Chondrocyte (in vitro differentiated cells): ENCODE data around the gene HPSE2. TPM values are rescaled to one million over a fixed set of nuclear protein-coding genes. Genes with fewer than 3 reads are reported as not detected.

Source experiments
- DNase-seq: peaks from one replicate; pipeline ENCODE4 v3.0.0; 2021; ENCODE audit warnings: mixed read lengths, low spot score
- H3K27ac Mint-ChIP-seq: one replicate; pipeline ENCODE4 v1.8.0; 2021; ENCODE audit warnings: mild to moderate bottlenecking, moderate library complexity, mixed read lengths; ENCODE audit not compliant: unreplicated experiment
- H3K27me3 Mint-ChIP-seq: 2 replicates; pipeline ENCODE4 v1.8.0; 2021; ENCODE audit warnings: low read depth, mixed read lengths
- H3K36me3 Mint-ChIP-seq: 2 replicates; pipeline ENCODE4 v1.8.0; 2021; ENCODE audit warnings: low read depth, mixed read lengths
- H3K4me1 Mint-ChIP-seq: 2 replicates; pipeline ENCODE4 v1.8.0; 2021; ENCODE audit warnings: low read depth, mild to moderate bottlenecking, mixed read lengths
- H3K4me3 Mint-ChIP-seq: one replicate; pipeline ENCODE4 v1.8.0; 2021; ENCODE audit warnings: mild to moderate bottlenecking, moderate library complexity, mixed read lengths; ENCODE audit not compliant: unreplicated experiment
- H3K9me3 Mint-ChIP-seq: 2 replicates; pipeline ENCODE4 v1.8.0; 2021; ENCODE audit warnings: low read depth, mixed read lengths
- CTCF ChIP-seq: fragments of 200-600 bp; sonication (generic); IDR thresholded peaks from 2 replicates; pipeline ENCODE4 v1.5.0; 2021; ENCODE audit warnings: antibody characterized with exemption, mild to moderate bottlenecking, moderate library complexity
- total RNA-seq: library from RNA; stranded (reverse); gene quantifications from 3 replicates; pipeline ENCODE4 v1.2.1, GENCODE V29; 2021

The HPSE2 gene
- total RNA-seq, 1 donor from 2014 or later: not detected

GRCh38 chr10:98885378-98885777 lies 350.3 kb downstream of the HPSE2 start:
- H3K9me3 Mint-ChIP-seq: no peaks in the 10 kb centered on the region
- no peaks in the 10 kb centered on the region for H3K27me3 Mint-ChIP-seq
- TF ChIP-seq CTCF: no peak
- DNase-seq: no peak
- H3K4me3 Mint-ChIP-seq: no peak overlapping the region
- H3K27ac Mint-ChIP-seq: no peak overlapping the region
- no peaks in the 10 kb centered on the region for H3K4me1 Mint-ChIP-seq
- H3K36me3 Mint-ChIP-seq: no peaks in the 10 kb centered on the region

- DNase-seq: no peak
- Mint-ChIP-seq H3K9me3 (no peaks in the 10 kb centered on the region), H3K4me1 (no peaks in the 10 kb centered on the region), H3K27me3 (no peaks in the 10 kb centered on the region), H3K36me3 (no peaks in the 10 kb centered on the region), H3K27ac (no peak overlapping the region), H3K4me3 (no peak overlapping the region)
- no peak for TF ChIP-seq CTCF
Observed at GRCh38 chr10:98881789-98882188, 353.9 kb downstream of the HPSE2 start.

GRCh38 chr10:98880971-98881370 lies 354.7 kb downstream of the HPSE2 start:
- no peak for TF ChIP-seq CTCF
- no peak for DNase-seq
- H3K9me3 Mint-ChIP-seq: no peaks in the 10 kb centered on the region
- no peaks in the 10 kb centered on the region for H3K36me3 Mint-ChIP-seq
- H3K27ac Mint-ChIP-seq: no peak overlapping the region
- no peaks in the 10 kb centered on the region for H3K27me3 Mint-ChIP-seq
- no peak overlapping the region for H3K4me3 Mint-ChIP-seq
- H3K4me1 Mint-ChIP-seq: no peaks in the 10 kb centered on the region

- H3K9me3 Mint-ChIP-seq: no peaks in the 10 kb centered on the region
- no peak overlapping the region for H3K27ac Mint-ChIP-seq
- DNase-seq: no peak
- TF ChIP-seq CTCF: no peak
- H3K4me1 Mint-ChIP-seq: no peaks in the 10 kb centered on the region
- no peaks in the 10 kb centered on the region for H3K36me3 Mint-ChIP-seq
- no peaks in the 10 kb centered on the region for H3K27me3 Mint-ChIP-seq
- no peak overlapping the region for H3K4me3 Mint-ChIP-seq
Observed at GRCh38 chr10:98878921-98879320, 356.7 kb downstream of the HPSE2 start.

- no peak for DNase-seq
- Mint-ChIP-seq H3K27ac (no peak overlapping the region), H3K4me3 (no peak overlapping the region), H3K4me1 (no peaks in the 10 kb centered on the region), H3K9me3 (no peaks in the 10 kb centered on the region), H3K27me3 (no peaks in the 10 kb centered on the region), H3K36me3 (no peaks in the 10 kb centered on the region)
- TF ChIP-seq CTCF: no peak
Observed at GRCh38 chr10:98878418-98878817, 357.2 kb downstream of the HPSE2 start.
